Esophagus muscularis mucosa (tissue), 4 donors: ENCODE data around the gene DARS1. TPM values are rescaled to one million over a fixed set of nuclear protein-coding genes. Genes with fewer than 3 reads are reported as not detected.
A peak's percentile ranks its signal among the peaks of the same experiment; 100 is the strongest.

Experiments used
- DNase-seq: peaks from one replicate; pipeline ENCODE4 v3.0.0-alpha.2; 2017; ENCODE audit errors: extremely low spot score
- H3K27ac ChIP-seq, 4 donors: fragments of 200-600 bp; sonication (generic); replicated peaks in 1 of 4; 1 replicate in 3 of 4; 2 replicates in 1 of 4; pipeline ENCODE4 v1.5.1; 2016 to 2019; ENCODE audit warnings: mild to moderate bottlenecking in 1 of 4
- H3K27me3 ChIP-seq, 4 donors: fragments of 200-600 bp; sonication (generic); one replicate each; pipeline versions ENCODE4 v1.5.1 to v1.6.0; 2016 to 2019
- H3K36me3 ChIP-seq, 4 donors: fragments of 200-600 bp; sonication (generic); one replicate each; pipeline ENCODE4 v1.5.1; 2016 to 2019
- H3K4me1 ChIP-seq, 4 donors: fragments of 200-600 bp; sonication (generic); one replicate each; pipeline ENCODE4 v1.5.1; 2016 to 2019
- H3K4me3 ChIP-seq, 4 donors: fragments of 200-600 bp; sonication (generic); 1 replicate in 2 of 4; 2 replicates in 2 of 4; pipeline ENCODE4 v1.5.1; 2016 to 2019; ENCODE audit warnings: mild to moderate bottlenecking in 4 of 4, moderate library complexity in 1 of 4
- H3K9me3 ChIP-seq, 4 donors: fragments of 200-600 bp; sonication (generic); 1 replicate in 3 of 4; 2 replicates in 1 of 4; pipeline ENCODE4 v1.5.1; 2016 to 2019
- EP300 ChIP-seq: sonication (generic); formaldehyde crosslinking; IDR thresholded peaks from one replicate; pipeline ENCODE4 v1.6.1; 2017; ENCODE audit warnings: antibody characterized with exemption
- POLR2A ChIP-seq: fragments of 450-650 bp; IDR thresholded peaks from one replicate; pipeline ENCODE4 v1.6.1; 2017; ENCODE audit warnings: antibody characterized with exemption, moderate library complexity, mild to moderate bottlenecking, low read depth
- POLR2AphosphoS5 ChIP-seq, 2 donors: sonication (generic); formaldehyde crosslinking; IDR thresholded peaks; one replicate each; pipeline ENCODE4 v1.6.1; 2017; ENCODE audit warnings: antibody characterized with exemption in 2 of 2
- WGBS: methylation state at CpG from one replicate; pipeline ENCODE4 v1.1.5; 2018; 5-methylcytosine and 5-hydroxymethylcytosine counted together
- intact Hi-C: fragments of 100-400 bp; cut with DNase I; formaldehyde crosslinking; loops from one replicate; pipeline ENCODE4 v1.15.1; 2023
- total RNA-seq, 4 donors: library from RNA; depleted of rRNA; stranded (reverse); fragments of >200 nt; gene quantifications; one replicate each; pipeline versions ENCODE4 v1.1.0 to v1.2.1, GENCODE V29; 2016
- TF ChIP-seq, protein P1 (sequence below), 3 experiments: fragments of 200-600 bp in 2 of 3; fragments of 450-650 bp in 1 of 3; sonication (generic) in 2 of 3; IDR thresholded peaks; one replicate each; pipeline ENCODE4 v1.5.1; 2017 to 2019; ENCODE audit warnings: antibody characterized with exemption in 3 of 3, mild to moderate bottlenecking in 2 of 3, moderate library complexity in 1 of 3

The DARS1 gene
- 100 to 1,000 TPM in 3 of 4 donors, 10 to 100 TPM in 1; 98.8 to 129 (median 121) TPM for total RNA-seq

DNA sequence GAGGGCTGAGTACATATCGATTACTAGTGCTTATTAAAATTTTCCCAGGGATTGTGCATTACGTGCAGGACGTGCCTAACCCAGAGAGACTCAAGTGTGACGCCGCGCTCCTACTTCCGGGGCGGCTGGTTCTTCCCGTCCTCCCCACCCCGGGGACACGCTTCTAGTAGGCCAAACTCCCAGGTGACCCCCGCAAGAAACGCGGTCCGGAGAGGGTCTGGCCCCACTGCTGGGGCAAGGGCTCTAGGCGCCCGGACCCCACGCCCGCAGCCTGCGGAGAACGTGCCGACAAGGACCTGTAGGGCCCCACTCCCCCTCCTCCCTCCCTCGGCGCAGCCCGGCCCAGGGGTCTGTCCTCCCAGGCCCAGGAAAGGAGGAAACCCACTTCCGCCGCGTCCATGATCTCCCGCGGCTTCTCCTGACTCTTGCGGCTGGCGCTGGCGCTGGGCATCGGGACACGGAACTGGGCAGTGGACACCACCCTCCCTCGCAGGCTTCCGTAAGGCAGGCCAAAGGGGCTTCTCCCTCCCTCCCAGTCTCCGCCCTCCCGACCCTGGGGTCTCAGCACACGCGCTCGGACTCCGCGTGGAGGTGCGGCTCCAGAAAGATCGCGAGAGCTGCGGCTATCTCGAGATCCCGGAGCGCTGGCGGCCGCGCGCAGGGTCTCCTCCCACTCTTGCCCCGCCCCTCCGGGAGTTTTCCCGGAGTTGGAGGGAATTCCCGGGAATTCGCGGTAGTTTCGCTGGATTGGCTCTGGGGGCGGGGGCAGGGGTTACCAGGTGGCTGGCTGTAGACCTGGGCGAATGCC, at the start of gene DARS1:
DARS1 (minus strand) TSS at position 609 of the 808 bp plus-strand sequence; CDS start at position 451, 158 bp downstream.
- TF ChIP-seq POLR2AphosphoS5 (IDR thresholded peaks at IDR 0.05), result peak; percentile 82 to 92
- TF ChIP-seq, protein P1, sequence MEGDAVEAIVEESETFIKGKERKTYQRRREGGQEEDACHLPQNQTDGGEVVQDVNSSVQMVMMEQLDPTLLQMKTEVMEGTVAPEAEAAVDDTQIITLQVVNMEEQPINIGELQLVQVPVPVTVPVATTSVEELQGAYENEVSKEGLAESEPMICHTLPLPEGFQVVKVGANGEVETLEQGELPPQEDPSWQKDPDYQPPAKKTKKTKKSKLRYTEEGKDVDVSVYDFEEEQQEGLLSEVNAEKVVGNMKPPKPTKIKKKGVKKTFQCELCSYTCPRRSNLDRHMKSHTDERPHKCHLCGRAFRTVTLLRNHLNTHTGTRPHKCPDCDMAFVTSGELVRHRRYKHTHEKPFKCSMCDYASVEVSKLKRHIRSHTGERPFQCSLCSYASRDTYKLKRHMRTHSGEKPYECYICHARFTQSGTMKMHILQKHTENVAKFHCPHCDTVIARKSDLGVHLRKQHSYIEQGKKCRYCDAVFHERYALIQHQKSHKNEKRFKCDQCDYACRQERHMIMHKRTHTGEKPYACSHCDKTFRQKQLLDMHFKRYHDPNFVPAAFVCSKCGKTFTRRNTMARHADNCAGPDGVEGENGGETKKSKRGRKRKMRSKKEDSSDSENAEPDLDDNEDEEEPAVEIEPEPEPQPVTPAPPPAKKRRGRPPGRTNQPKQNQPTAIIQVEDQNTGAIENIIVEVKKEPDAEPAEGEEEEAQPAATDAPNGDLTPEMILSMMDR (IDR thresholded peaks at IDR 0.05), result no peak
- H3K9me3 ChIP-seq, result no peaks in the 10 kb centered on the region
- peak within 1 kb of the TSS; percentile 80 to 91 (median 90) for H3K4me3 ChIP-seq
- DNase-seq, result peak; percentile 96
- peaks cover 0 to 24% (median 7%) of the 10 kb centered on the region in 4 donors for H3K36me3 ChIP-seq
- no peaks in the 10 kb centered on the region for H3K27me3 ChIP-seq
- intact Hi-C loops, result loop anchor here (10.0 kb wide), 1 partner anchor 240 kb away; the partner anchor contains the start of gene UBXN4
- H3K27ac ChIP-seq, result peak within 1 kb of the TSS; percentile 94 to 98 (median 95)
- WGBS, result 0% methylated on average over 26 of the region's 64 CpGs
- H3K4me1 ChIP-seq, result peaks cover 13 to 53% (median 47%) of the 10 kb centered on the region in 4 donors

DNA sequence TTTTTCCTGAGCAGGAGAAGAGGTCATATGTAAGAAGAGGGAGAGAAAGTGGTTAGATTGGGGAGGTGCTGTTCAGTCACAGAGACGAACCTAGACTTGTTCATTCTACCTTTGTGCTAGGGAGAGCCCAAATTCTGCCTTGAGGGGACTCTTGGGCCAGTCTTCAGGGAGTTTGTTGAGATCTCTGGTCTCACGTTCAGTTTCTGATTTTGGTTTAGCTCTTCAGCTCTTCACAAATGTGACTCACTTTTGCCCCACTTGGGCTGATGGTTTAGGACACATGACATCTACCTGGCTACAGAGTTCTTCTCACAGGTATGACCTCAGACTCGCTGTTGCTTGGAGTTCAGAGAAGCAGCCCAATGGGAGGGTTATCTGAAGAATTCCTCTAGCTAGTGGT, 49.2 kb upstream of the DARS1 start:
- WGBS, result 100% methylated on average over 3 of the region's 3 CpGs
- DNase-seq, result no peak
- H3K27me3 ChIP-seq, result no peaks in the 10 kb centered on the region
- no peaks in the 10 kb centered on the region for H3K36me3 ChIP-seq
- no peak overlapping the region for H3K4me3 ChIP-seq
- TF ChIP-seq, protein P1 (IDR thresholded peaks at IDR 0.05), result no peak
- TF ChIP-seq EP300 (no peak), POLR2A (no peak), POLR2AphosphoS5 (IDR thresholded peaks at IDR 0.05) (no peak)
- intact Hi-C loops, result no loop called here
- no peak overlapping the region for H3K27ac ChIP-seq
- H3K4me1 ChIP-seq, result peaks cover 0 to 5% (median 1%) of the 10 kb centered on the region in 4 donors
- H3K9me3 ChIP-seq, result no peaks in the 10 kb centered on the region

DNA sequence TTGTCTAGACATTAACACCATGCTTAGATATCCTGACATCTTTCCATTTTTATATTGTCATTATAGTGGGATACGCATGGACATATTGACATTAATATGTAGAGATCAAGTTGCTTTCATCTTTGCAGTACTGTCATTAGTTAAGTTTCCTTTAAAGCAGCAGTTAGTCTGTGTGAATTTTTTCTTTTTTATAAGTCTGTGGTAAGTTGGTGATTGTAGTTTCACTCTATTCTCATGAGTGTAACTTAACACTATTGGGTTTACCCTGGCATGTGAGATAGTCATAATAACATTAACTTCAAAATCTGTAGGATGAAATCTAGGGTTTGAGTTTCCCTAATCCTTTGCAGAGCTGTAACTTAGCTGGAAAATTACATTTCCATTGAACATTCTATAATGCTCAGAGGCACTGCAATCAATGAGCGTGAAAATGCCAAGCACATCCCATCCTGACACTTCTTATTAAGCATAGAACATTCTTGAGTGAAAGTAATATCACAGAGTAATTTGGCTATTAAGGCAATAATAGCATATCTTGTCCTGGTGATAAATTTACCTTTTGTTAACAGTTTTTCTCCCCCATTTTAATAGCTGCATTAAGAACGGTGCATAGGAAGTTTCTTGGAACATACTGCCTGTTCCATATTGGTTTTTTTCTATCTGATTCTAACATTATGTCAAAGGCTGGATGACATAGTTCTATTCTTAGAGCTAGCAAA, 47.5 kb upstream of the DARS1 start:
- Histone ChIP-seq H3K36me3 (no peaks in the 10 kb centered on the region), H3K27me3 (no peaks in the 10 kb centered on the region), H3K9me3 (no peaks in the 10 kb centered on the region), H3K27ac (no peak overlapping the region), H3K4me3 (no peak overlapping the region), H3K4me1 (peaks cover 0 to 5% (median 1%) of the 10 kb centered on the region in 4 donors)
- DNase-seq, result no peak
- intact Hi-C loops, result no loop called here
- TF ChIP-seq POLR2AphosphoS5 (IDR thresholded peaks at IDR 0.05), result no peak
- no peak for TF ChIP-seq POLR2A
- TF ChIP-seq, protein P1 (IDR thresholded peaks at IDR 0.05), result no peak
- no peak for TF ChIP-seq EP300
- 95% methylated on average over 3 of the region's 3 CpGs for WGBS

DNA sequence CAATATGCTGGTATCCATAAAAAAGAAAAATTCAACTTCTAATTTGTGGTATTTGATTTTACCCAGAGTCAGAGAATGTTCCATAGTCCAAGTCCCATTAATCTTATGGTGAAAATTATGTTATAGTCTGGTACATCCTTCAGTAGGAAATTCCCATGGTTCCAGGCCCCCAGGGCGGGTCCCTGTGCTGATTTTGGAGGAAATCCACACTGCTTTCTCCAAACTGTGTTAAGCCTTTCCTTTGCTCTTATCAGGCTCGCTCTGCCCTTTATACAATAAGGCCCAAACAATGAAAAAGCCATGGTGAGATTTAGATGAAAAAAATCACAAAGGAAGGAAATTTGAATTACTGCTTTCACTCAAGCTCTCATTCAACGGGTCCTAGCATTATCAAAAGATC, 46.8 kb upstream of the DARS1 start:
- H3K4me1 ChIP-seq, result peaks cover 0 to 5% (median 1%) of the 10 kb centered on the region in 4 donors
- H3K27ac ChIP-seq, result no peak overlapping the region
- intact Hi-C loops, result no loop called here
- no peaks in the 10 kb centered on the region for H3K27me3 ChIP-seq
- H3K4me3 ChIP-seq, result no peak overlapping the region
- WGBS, result 73% methylated on average over 3 of the region's 3 CpGs
- DNase-seq, result no peak
- no peak for TF ChIP-seq POLR2A
- no peak for TF ChIP-seq POLR2AphosphoS5 (IDR thresholded peaks at IDR 0.05)
- no peak for TF ChIP-seq EP300
- TF ChIP-seq, protein P1 (IDR thresholded peaks at IDR 0.05), result no peak
- no peaks in the 10 kb centered on the region for H3K9me3 ChIP-seq
- no peaks in the 10 kb centered on the region for H3K36me3 ChIP-seq
